H1 (cell line): ENCODE measurements around the gene SLC27A5. TPM values are rescaled to one million over a fixed set of nuclear protein-coding genes. Genes with fewer than 3 reads are reported as not detected.

Experiments used
- CTCF ChIA-PET: fragments of 300-600 bp; sonication (Branson Sonifier 250); formaldehyde crosslinking; loops from one replicate; lab custom pipeline; 2021; ENCODE audit not compliant: partially characterized antibody; lab: Charles Lee
- POLR2A ChIA-PET: fragments of 300-600 bp; sonication (Branson Sonifier 250); formaldehyde crosslinking; loops from one replicate; lab custom pipeline; 2021; ENCODE audit warnings: inconsistent platforms; ENCODE audit not compliant: partially characterized antibody; lab: Charles Lee
- DNase-seq, 2 experiments: peaks; one replicate each; pipeline versions ENCODE4 v3.0.0 to v3.0.0-alpha.2; 2010 to 2022; ENCODE audit warnings: low spot score in 2 of 2, low read depth in 1 of 2, mixed read lengths in 1 of 2
- FAIRE-seq: peaks from 2 replicates; lab custom pipeline; 2011; peaks lifted over from hg19 to GRCh38; lab: Jason Lieb, UNC
- H2AFZ ChIP-seq: 2 replicates; pipeline ENCODE4 v1.8.1; 2012; ENCODE audit warnings: low read length, inconsistent platforms
- H2AK5ac ChIP-seq: 2 replicates; pipeline ENCODE4 v1.6.1; 2013; ENCODE audit warnings: low read depth, low read length
- H2BK120ac ChIP-seq: replicated peaks from 2 replicates; pipeline ENCODE3; 2013; ENCODE audit warnings: low read depth, low read length, inconsistent platforms
- H2BK12ac ChIP-seq: 2 replicates; pipeline ENCODE4 v1.6.1; 2013; ENCODE audit warnings: low read depth, low read length
- H2BK15ac ChIP-seq: 2 replicates; pipeline ENCODE4 v1.6.1; 2013; ENCODE audit warnings: low read length
- H2BK20ac ChIP-seq: 2 replicates; pipeline ENCODE4 v1.6.1; 2013; ENCODE audit warnings: low read length
- H2BK5ac ChIP-seq: 2 replicates; pipeline ENCODE4 v1.6.1; 2013; ENCODE audit warnings: low read depth, low read length
- H3K14ac ChIP-seq: 2 replicates; pipeline ENCODE4 v1.6.1; 2013; ENCODE audit warnings: inconsistent platforms; ENCODE audit not compliant: insufficient read length
- H3K18ac ChIP-seq: 2 replicates; pipeline ENCODE4 v1.6.1; 2013; ENCODE audit warnings: low read length; ENCODE audit errors: extremely low read depth
- H3K23ac ChIP-seq: 2 replicates; pipeline ENCODE4 v1.6.1; 2013; ENCODE audit warnings: inconsistent platforms; ENCODE audit not compliant: insufficient read length
- H3K23me2 ChIP-seq: 2 replicates; pipeline ENCODE4 v1.6.1; 2013; ENCODE audit warnings: low read depth, low read length
- H3K27ac ChIP-seq: 2 replicates; pipeline ENCODE4 v1.6.1; 2011; ENCODE audit warnings: low read depth, low read length, inconsistent platforms
- H3K27me3 ChIP-seq, 4 experiments: replicated peaks in 1 of 4; 1 replicate in 1 of 4; 2 replicates in 3 of 4; pipeline versions ENCODE4 v1.6.1 to v1.8.1; 2011 to 2013; ENCODE audit warnings: low read length in 3 of 4, mild to moderate bottlenecking in 3 of 4, inconsistent platforms in 2 of 4, mixed read lengths in 2 of 4, moderate library complexity in 1 of 4; ENCODE audit not compliant: control insufficient read depth in 3 of 4, insufficient read depth in 3 of 4; ENCODE audit errors: extremely low read depth in 1 of 4
- H3K36me3 ChIP-seq, 4 experiments: 2 replicates each; pipeline versions ENCODE4 v1.6.1 to v1.8.1; 2011 to 2013; ENCODE audit warnings: mild to moderate bottlenecking in 4 of 4, low read length in 3 of 4, moderate library complexity in 2 of 4, control low read depth in 1 of 4, inconsistent platforms in 1 of 4; ENCODE audit not compliant: insufficient read depth in 4 of 4, control insufficient read depth in 2 of 4
- H3K4ac ChIP-seq: replicated peaks from 2 replicates; pipeline ENCODE3; 2013; ENCODE audit warnings: low read length, low read depth, mixed read lengths, inconsistent platforms; ENCODE audit not compliant: insufficient read length
- H3K4me1 ChIP-seq, 4 experiments: replicated peaks in 1 of 4; 1 replicate in 1 of 4; 2 replicates in 3 of 4; pipeline versions ENCODE4 v1.6.1 to v1.8.1; 2011 to 2013; ENCODE audit warnings: low read length in 3 of 4, inconsistent platforms in 2 of 4, mixed read lengths in 1 of 4; ENCODE audit not compliant: insufficient read depth in 4 of 4, control insufficient read depth in 3 of 4
- H3K4me2 ChIP-seq, 2 experiments: 2 replicates each; pipeline versions ENCODE4 v1.6.1 to v1.8.1; 2011 to 2013; ENCODE audit warnings: low read depth in 2 of 2, low read length in 2 of 2, control low read depth in 1 of 2, inconsistent platforms in 1 of 2, mild to moderate bottlenecking in 1 of 2; ENCODE audit not compliant: insufficient read depth in 1 of 2
- H3K4me3 ChIP-seq, 4 experiments: fragments of 200-600, 300-600 bp in 1 of 4; sonication (generic), shearing (Covaris generic), sonication (Bioruptor Twin) in 1 of 4; 2 replicates each; pipeline versions ENCODE4 v1.5.1 to v1.8.1; 2011 to 2016; ENCODE audit warnings: low read length in 4 of 4, low read depth in 3 of 4, control low read depth in 2 of 4, inconsistent platforms in 2 of 4, mild to moderate bottlenecking in 2 of 4, mixed read lengths in 1 of 4, moderate library complexity in 1 of 4; ENCODE audit not compliant: insufficient read depth in 2 of 4; ENCODE audit errors: extremely low read depth in 1 of 4
- H3K56ac ChIP-seq: replicated peaks from 2 replicates; pipeline ENCODE3; 2013; ENCODE audit warnings: low read depth, mild to moderate bottlenecking, mixed read lengths, low read length, inconsistent platforms; ENCODE audit not compliant: insufficient read length
- H3K79me1 ChIP-seq: 2 replicates; pipeline ENCODE4 v1.6.1; 2013; ENCODE audit warnings: low read depth, low read length, control low read depth
- H3K79me2 ChIP-seq, 2 experiments: 2 replicates each; pipeline versions ENCODE4 v1.6.1 to v1.8.1; 2012 to 2013; ENCODE audit warnings: low read length in 2 of 2, mild to moderate bottlenecking in 2 of 2, inconsistent platforms in 1 of 2; ENCODE audit not compliant: insufficient read depth in 2 of 2, control insufficient read depth in 1 of 2
- H3K9ac ChIP-seq, 4 experiments: replicated peaks in 1 of 4; 1 replicate in 1 of 4; 2 replicates in 3 of 4; pipeline versions ENCODE4 v1.6.1 to v1.8.1; 2011 to 2013; ENCODE audit warnings: low read depth in 3 of 4, low read length in 3 of 4, control low read depth in 2 of 4, mild to moderate bottlenecking in 2 of 4, moderate library complexity in 2 of 4, inconsistent platforms in 1 of 4; ENCODE audit errors: extremely low read depth in 1 of 4
- H3K9me3 ChIP-seq, 2 experiments: 2 replicates each; pipeline versions ENCODE4 v1.6.1 to v1.8.1; 2012 to 2013; ENCODE audit warnings: mild to moderate bottlenecking in 2 of 2, moderate library complexity in 2 of 2, control low read depth in 1 of 2, inconsistent platforms in 1 of 2, low read depth in 1 of 2, low read length in 1 of 2, mixed read lengths in 1 of 2; ENCODE audit not compliant: insufficient read depth in 2 of 2
- H4K20me1 ChIP-seq, 2 experiments: replicated peaks in 1 of 2; 2 replicates each; pipeline versions ENCODE3 to v1.8.1; 2011 to 2013; ENCODE audit warnings: inconsistent platforms in 2 of 2, low read length in 2 of 2, mild to moderate bottlenecking in 1 of 2; ENCODE audit not compliant: insufficient read depth in 2 of 2, control insufficient read depth in 1 of 2
- H4K5ac ChIP-seq: 2 replicates; pipeline ENCODE4 v1.6.1; 2013; ENCODE audit warnings: low read length, low read depth, mixed read lengths, inconsistent platforms; ENCODE audit not compliant: insufficient read length
- H4K8ac ChIP-seq: 2 replicates; pipeline ENCODE4 v1.8.0; 2013; ENCODE audit warnings: mild to moderate bottlenecking, moderate library complexity, low read length, inconsistent platforms; ENCODE audit not compliant: insufficient read depth; ENCODE audit errors: extremely low read depth
- H4K91ac ChIP-seq: replicated peaks from 2 replicates; pipeline ENCODE3; 2013; ENCODE audit warnings: low read length, mixed read lengths, inconsistent platforms; ENCODE audit not compliant: insufficient read length
- ATF3 ChIP-seq: IDR thresholded peaks from 2 replicates; pipeline ENCODE4 v1.6.1; 2011; ENCODE audit warnings: low read depth, mild to moderate bottlenecking, low read length; ENCODE audit not compliant: insufficient read depth
- CHD2 ChIP-seq: IDR thresholded peaks from 2 replicates; pipeline ENCODE4 v1.6.1; 2012; ENCODE audit warnings: low read length, improper control_type of control experiment
- EZH2 ChIP-seq: fragments of 200-600 bp; sonication (generic); IDR thresholded peaks from 2 replicates; pipeline ENCODE4 v1.7.1; 2012; ENCODE audit warnings: low read depth, mild to moderate bottlenecking, moderate library complexity, low read length, inconsistent platforms; ENCODE audit not compliant: severe bottlenecking
- KDM4A ChIP-seq: IDR thresholded peaks from one replicate; pipeline ENCODE4 v1.7.1; 2012; ENCODE audit warnings: low read depth, mild to moderate bottlenecking, moderate library complexity, low read length, inconsistent platforms; ENCODE audit not compliant: severe bottlenecking
- POLR2A ChIP-seq, 2 experiments: IDR thresholded peaks; 1 replicate in 1 of 2; 2 replicates in 1 of 2; pipeline ENCODE4 v1.6.1; 2011; ENCODE audit warnings: low read depth in 2 of 2, low read length in 2 of 2, mild to moderate bottlenecking in 2 of 2; ENCODE audit errors: control extremely low read depth in 1 of 2
- RFX5 ChIP-seq: IDR thresholded peaks from 2 replicates; pipeline ENCODE4 v1.6.1; 2011; ENCODE audit warnings: low read depth, low read length, improper control_type of control experiment, borderline replicate concordance
- SIRT6 ChIP-seq: IDR thresholded peaks from one replicate; pipeline ENCODE4 v1.7.1; 2012; ENCODE audit warnings: low read length, inconsistent platforms
- SIX5 ChIP-seq: IDR thresholded peaks from 2 replicates; pipeline ENCODE4 v1.6.1; 2011; ENCODE audit warnings: mild to moderate bottlenecking, low read depth, low read length
- SP1 ChIP-seq: IDR thresholded peaks from 2 replicates; pipeline ENCODE4 v1.6.1; 2011; ENCODE audit warnings: low read depth, low read length
- SP2 ChIP-seq: IDR thresholded peaks from 2 replicates; pipeline ENCODE4 v1.6.1; 2012; ENCODE audit warnings: mild to moderate bottlenecking, low read length, inconsistent platforms
- TAF7 ChIP-seq: optimal IDR thresholded peaks from 2 replicates; pipeline ENCODE3; 2011; ENCODE audit warnings: low read depth, mild to moderate bottlenecking, inconsistent platforms, low read length, moderate library complexity, borderline replicate concordance
- WGBS, 2 experiments: shearing (Covaris generic) in 1 of 2; methylation state at CpG; one replicate each; pipeline versions ENCODE4 v1.1.6 to v1.1.7; 2013 to 2015; ENCODE audit warnings: low lambda C conversion rate in 2 of 2, mixed read lengths in 2 of 2, inconsistent platforms in 1 of 2, low coverage in 1 of 2, missing lambda C conversion rate in 1 of 2; ENCODE audit not compliant: insufficient replicate concordance in 2 of 2, insufficient coverage in 1 of 2, insufficient read length in 1 of 2; ENCODE audit errors: extremely low coverage in 1 of 2, missing lambda C conversion rate in 1 of 2; 5-methylcytosine and 5-hydroxymethylcytosine counted together
- polyA plus RNA-seq, 7 experiments: library from polyadenylated mRNA; depleted of rRNA in 3 of 7; stranded (reverse) in 5 of 7; unstranded in 2 of 7; fragments of >200 nt in 5 of 7; fragments of 200-250 nt in 2 of 7; gene quantifications; 1 replicate in 5 of 7; 2 replicates in 1 of 7; 4 replicates in 1 of 7; pipeline versions ENCODE4 v1.2.1 to v1.2.3, GENCODE V29; 2011 to 2013; ENCODE audit warnings: missing spikeins in 2 of 7, mixed read lengths in 2 of 7
- total RNA-seq: library from RNA; stranded (reverse); fragmentation: NEBNext Ultra II Directional; extraction: Animal tissue kit (Norgen Biotek cat#: 25700); gene quantifications from 2 replicates; pipeline ENCODE4 v1.2.1, GENCODE V29; 2021

SLC27A5 gene
- total and polyA plus RNA-seq, 2 of the 8 experiments (the other 6 are each of a cell fraction or from before 2014, with no cell fraction given): 25.1 to 80.5 TPM

GRCh38 chr19:58475714-58476497, 35.9 kb downstream of the SLC27A5 start, which contains the start of gene ZNF446:
Gene ZNF446, plus strand, starts transcription at chr19:58476352. Its CDS starts 867 bp downstream, at chr19:58477219.
- peaks cover 0 to 3% (median 0%) of the 10 kb centered on the region in 4 experiments; a peak in 3 of 7 replicates for H3K27me3 ChIP-seq
- CTCF ChIA-PET: interaction anchor here (0.7 to 1.3 kb wide), 4 partner anchors 26 to 47 kb away, joined by 3 to 4 read pairs (median 3); no protein-coding TSS in a partner anchor
- peak; percentile 45 for FAIRE-seq
- TF ChIP-seq SIRT6 (no peak), SP1 (peak; percentile 22; the same call in 1 of the 2 replicates), SP2 (no peak), RFX5 (no peak), EZH2 (no peak), POLR2A (IDR thresholded peaks at IDR 0.05; ENCODE audit: control extremely low read depth in 1 of 2, low read depth in 2 of 2, low read length in 2 of 2) (peak in 1 of 2 experiments; percentile 73; a peak in 2 of 3 replicates), TAF7 (no peak), CHD2 (peak; percentile 31; the same call in 1 of the 2 replicates), ATF3 (no peak), KDM4A (peak; percentile 69), SIX5 (peak; percentile 65)

More at GRCh38 chr19:58475714-58476497, 35.9 kb downstream of the SLC27A5 start, which contains the start of gene ZNF446:
- Histone ChIP-seq H3K79me2 (no peaks in the 10 kb centered on the region), H4K20me1 (peaks cover 4 to 6% of the 10 kb centered on the region in 2 experiments), H3K36me3 (peaks cover 2 to 7% (median 5%) of the 10 kb centered on the region in 4 experiments; a peak in 5 of 8 replicates), H2BK12ac (no peak within 1 kb of the TSS), H3K23ac (no peak within 1 kb of the TSS), H3K4me1 (peaks cover 0 to 6% (median 5%) of the 10 kb centered on the region in 4 experiments; a peak in 6 of 7 replicates), H3K79me1 (no peaks in the 10 kb centered on the region), H3K27ac (peak within 1 kb of the TSS; percentile 65; the same call in 1 of the 2 replicates), H3K56ac (peak within 1 kb of the TSS; percentile 27), H3K4me2 (peak within 1 kb of the TSS; percentile 88 to 94), H3K18ac (peak within 1 kb of the TSS; percentile 96), H4K91ac (peak within 1 kb of the TSS; percentile 61), H4K5ac (peak within 1 kb of the TSS; percentile 82), H2BK20ac (no peak within 1 kb of the TSS), H3K23me2 (peaks cover 14% of the 10 kb centered on the region), H3K14ac (no peak within 1 kb of the TSS), H4K8ac (peak within 1 kb of the TSS; percentile 23), H2AK5ac (no peak within 1 kb of the TSS), H2BK120ac (no peak within 1 kb of the TSS), H3K9me3 (no peaks in the 10 kb centered on the region), H2BK5ac (peak within 1 kb of the TSS; percentile 95), H2BK15ac (no peak within 1 kb of the TSS), H3K4me3 (peak within 1 kb of the TSS; percentile 42 to 76 (median 70)), H2AFZ (peak within 1 kb of the TSS; percentile 78; the same call in 1 of the 2 replicates), H3K4ac (peak within 1 kb of the TSS; percentile 32), H3K9ac (peak within 1 kb of the TSS; percentile 46 to 65 (median 58))
- 3% methylated on average over 40 of the region's 64 CpGs; no CpG with 5 or more reads in 1 of the 2 experiments for WGBS, 2 experiments
- POLR2A ChIA-PET: interaction anchor here (0.9 to 3.0 kb wide), 10 partner anchors 8 to 150 kb away, joined by 3 to 14 read pairs (median 4); partner anchors contain the start of genes CHMP2A, ZBTB45, ZNF324 and ZNF324B
- DNase-seq: peak; percentile 76 to 93
